Heart left ventricle (tissue), 16 donors: ENCODE results near the gene SIX2. TPM values are rescaled to one million over a fixed set of nuclear protein-coding genes. Genes with fewer than 3 reads are reported as not detected.

Experiments used
- ATAC-seq, 4 donors: fragments of 200-7000 bp; cut with Tn5 transposase; one replicate each; pipeline ENCODE4 v1.9.1; 2020 to 2022; ENCODE audit warnings: moderate library complexity in 4 of 4, mild to moderate bottlenecking in 3 of 4, moderate number of reproducible peaks in 1 of 4
- DNase-seq, 5 donors: peaks; one replicate each; pipeline ENCODE4 v3.0.0-alpha.2; 2020
- H3K27ac ChIP-seq, 12 donors: fragments of 200-600 bp; sonication (generic) in 4 of 12; one replicate each; pipeline versions ENCODE4 v1.5.0 to v1.8.0; 2016 to 2022; ENCODE audit warnings: mild to moderate bottlenecking in 2 of 12
- H3K27me3 ChIP-seq, 9 donors: fragments of 200-600 bp; sonication (generic) in 2 of 9; one replicate each; pipeline versions ENCODE4 v1.5.1 to v1.8.0; 2016 to 2022; ENCODE audit warnings: mild to moderate bottlenecking in 3 of 9
- H3K36me3 ChIP-seq, 9 donors: fragments of 200-600 bp; sonication (generic) in 2 of 9; one replicate each; pipeline versions ENCODE4 v1.5.0 to v1.8.0; 2018 to 2022; ENCODE audit warnings: mild to moderate bottlenecking in 2 of 9
- H3K4me1 ChIP-seq, 12 donors: fragments of 200-600 bp; sonication (generic) in 4 of 12; one replicate each; pipeline versions ENCODE4 v1.5.0 to v1.8.0; 2016 to 2022; ENCODE audit warnings: mild to moderate bottlenecking in 3 of 12
- H3K4me3 ChIP-seq, 12 donors: fragments of 200-600 bp; sonication (generic) in 4 of 12; one replicate each; pipeline versions ENCODE4 v1.5.0 to v1.8.0; 2017 to 2022; ENCODE audit warnings: mild to moderate bottlenecking in 9 of 12, moderate library complexity in 4 of 12
- H3K9me3 ChIP-seq, 12 donors: fragments of 200-600 bp; sonication (generic) in 4 of 12; one replicate each; pipeline versions ENCODE4 v1.5.0 to v1.8.0; 2016 to 2022; ENCODE audit warnings: mild to moderate bottlenecking in 1 of 12
- POLR2A ChIP-seq, 2 donors: fragments of 450-650 bp; IDR thresholded peaks; one replicate each; pipeline ENCODE4 v1.6.1; 2017; ENCODE audit warnings: antibody characterized with exemption in 2 of 2, mild to moderate bottlenecking in 2 of 2, moderate library complexity in 2 of 2
- WGBS, 4 donors: extraction: QIAGEN DNeasy Blood & Tissue Kit in 2 of 4; methylation state at CpG; one replicate each; pipeline versions ENCODE4 v1.1.5 to v1.1.7; 2013 to 2018; 5-methylcytosine and 5-hydroxymethylcytosine counted together
- intact Hi-C, 10 donors: fragments of 100-400 bp; cut with DNase I; formaldehyde crosslinking; loops; one replicate each; pipeline versions ENCODE4 v1.11.1 to v1.14.2; 2022
- polyA plus RNA-seq, 2 donors: library from polyadenylated mRNA; stranded (reverse); fragments of 200-250 nt; gene quantifications; one replicate each; pipeline ENCODE4 v1.2.3, GENCODE V29; 2013
- total RNA-seq, 9 donors: library from RNA; depleted of rRNA in 2 of 9; stranded (reverse); fragments of >200 nt in 2 of 9; fragmentation: NEBNext Ultra II Directional in 3 of 9; extraction: Animal tissue kit (Norgen Biotek cat#: 25700) in 3 of 9; gene quantifications; one replicate each; pipeline versions ENCODE4 v1.1.0 to v1.2.4, GENCODE V29; 2016 to 2023
- TF ChIP-seq, protein P1 (sequence below), 12 donors: fragments of 200-600 bp; sonication (generic) in 4 of 12; IDR thresholded peaks; one replicate each; pipeline versions ENCODE4 v1.5.0 to v1.8.0; 2018 to 2022; ENCODE audit warnings: antibody characterized with exemption in 12 of 12, mild to moderate bottlenecking in 5 of 12
- donor health status: ischemic (EF 13 %, LVEDD 7.1; RV severe dilation, severe dysfunction).
- donor health status: healthy with polysubstance abuse.
- donor health status: DM: no; HTN: yes; CAD: no.
- donor health status: DM: no; HTN: no; CAD: no.
- donor health status: ischemic (EF 25% LVEDD 6.9; RV normal size, moderate dysfunction).
- donor health status: ischemic (EF 25% LVEDD 5.7; RV mildly dilated, moderate dysfunction).
- donor health status: healthy.
- donor health status: DM: yes; HTN: yes; CAD: no.
- donor health status: ischemic (EF 35%, LVEDD 5.7; RV mildly dilated, moderate dysfunction).
- donor health status: nonischemic (EF 11% LVEDD 7.7; RV severe dilation, severe dysfunction).
- donor health status: DM: yes; HTN: yes; CAD: no.
- donor health status: PGD.
- donor health status: ischemic (EF 29% LVEDD 5.4; RV normal size, mild dysfunction).
- donor health status: nonischemic (EF 23%, LVEDD 6.1; RV moderate dilation, normal function).

The SIX2 gene
- total and polyA plus RNA-seq, 11 donors: 0.32 to 2.0 (median 0.99) TPM

DNA sequence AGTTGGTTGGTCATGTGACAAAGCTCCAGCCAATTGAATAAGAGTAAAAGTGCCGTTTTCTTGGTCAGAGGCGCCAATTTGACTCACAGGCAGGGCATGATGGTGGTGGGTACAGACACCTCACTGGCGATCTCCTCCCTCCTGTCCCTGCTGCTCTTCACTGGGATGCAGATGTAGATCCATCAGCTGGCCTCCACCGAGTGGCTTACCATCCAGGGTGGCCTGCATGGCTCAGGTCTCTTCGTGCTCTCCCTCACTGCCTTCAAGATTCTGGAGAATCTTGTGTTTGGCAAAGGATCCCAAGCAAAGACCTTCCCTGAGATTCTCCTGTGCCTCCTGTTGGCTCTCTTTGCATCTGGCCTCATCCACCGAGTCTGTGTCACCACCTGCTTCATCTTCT is 12.9 kb downstream of the SIX2 start:
- H3K4me1 ChIP-seq: peaks cover 0 to 14% (median 6%) of the 10 kb centered on the region in 12 donors
- intact Hi-C loops: no loop called here
- no peak for ATAC-seq
- H3K36me3 ChIP-seq: no peaks in the 10 kb centered on the region
- H3K27me3 ChIP-seq: peaks cover 22 to 97% (median 43%) of the 10 kb centered on the region in 9 donors
- no peak for DNase-seq
- peaks cover 0 to 10% (median 0%) of the 10 kb centered on the region in 12 donors for H3K9me3 ChIP-seq
- WGBS, 4 donors: 77 to 84% (median 80%) methylated on average over 6 of the region's 6 CpGs
- no peak overlapping the region for H3K27ac ChIP-seq
- no peak overlapping the region for H3K4me3 ChIP-seq
- TF ChIP-seq, protein P1, sequence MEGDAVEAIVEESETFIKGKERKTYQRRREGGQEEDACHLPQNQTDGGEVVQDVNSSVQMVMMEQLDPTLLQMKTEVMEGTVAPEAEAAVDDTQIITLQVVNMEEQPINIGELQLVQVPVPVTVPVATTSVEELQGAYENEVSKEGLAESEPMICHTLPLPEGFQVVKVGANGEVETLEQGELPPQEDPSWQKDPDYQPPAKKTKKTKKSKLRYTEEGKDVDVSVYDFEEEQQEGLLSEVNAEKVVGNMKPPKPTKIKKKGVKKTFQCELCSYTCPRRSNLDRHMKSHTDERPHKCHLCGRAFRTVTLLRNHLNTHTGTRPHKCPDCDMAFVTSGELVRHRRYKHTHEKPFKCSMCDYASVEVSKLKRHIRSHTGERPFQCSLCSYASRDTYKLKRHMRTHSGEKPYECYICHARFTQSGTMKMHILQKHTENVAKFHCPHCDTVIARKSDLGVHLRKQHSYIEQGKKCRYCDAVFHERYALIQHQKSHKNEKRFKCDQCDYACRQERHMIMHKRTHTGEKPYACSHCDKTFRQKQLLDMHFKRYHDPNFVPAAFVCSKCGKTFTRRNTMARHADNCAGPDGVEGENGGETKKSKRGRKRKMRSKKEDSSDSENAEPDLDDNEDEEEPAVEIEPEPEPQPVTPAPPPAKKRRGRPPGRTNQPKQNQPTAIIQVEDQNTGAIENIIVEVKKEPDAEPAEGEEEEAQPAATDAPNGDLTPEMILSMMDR (IDR thresholded peaks at IDR 0.05): no peak
- TF ChIP-seq POLR2A (IDR thresholded peaks at IDR 0.05): no peak

DNA sequence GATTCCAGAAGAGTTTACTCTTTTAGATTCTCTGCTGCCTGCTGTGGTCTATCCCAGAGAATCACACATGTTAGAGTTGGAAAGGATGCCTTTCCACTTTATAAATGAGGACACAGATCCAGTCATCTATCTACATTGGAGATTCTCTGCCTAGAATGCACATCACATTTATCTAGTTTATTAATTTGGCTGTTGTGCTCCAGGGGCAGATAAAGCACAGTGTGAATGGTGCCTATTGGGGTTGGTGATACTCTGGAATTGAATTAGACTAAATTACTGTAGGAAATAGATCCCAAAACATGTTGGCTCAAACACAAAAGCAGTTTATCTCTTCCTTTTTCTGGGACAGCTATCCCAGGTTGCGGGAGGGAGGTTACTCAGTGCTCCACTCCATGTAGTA is 14.9 kb downstream of the SIX2 start:
- ATAC-seq (no peak), DNase-seq (no peak)
- no peaks in the 10 kb centered on the region for H3K36me3 ChIP-seq
- no peak overlapping the region for H3K4me3 ChIP-seq
- 79 to 95% (median 88%) methylated on average over 1 of the region's 1 CpG for WGBS, 4 donors
- TF ChIP-seq, protein P1 (IDR thresholded peaks at IDR 0.05): no peak
- no peak for TF ChIP-seq POLR2A (IDR thresholded peaks at IDR 0.05)
- no peaks in the 10 kb centered on the region for H3K4me1 ChIP-seq
- peaks cover 9 to 77% (median 23%) of the 10 kb centered on the region in 9 donors for H3K27me3 ChIP-seq
- intact Hi-C loops: loop anchor here in 1 of 10 donors (5.0 kb wide), 1 partner anchor 493 kb away; no protein-coding TSS in a partner anchor
- no peak overlapping the region for H3K27ac ChIP-seq
- H3K9me3 ChIP-seq: peaks cover 0 to 12% (median 0%) of the 10 kb centered on the region in 12 donors

DNA sequence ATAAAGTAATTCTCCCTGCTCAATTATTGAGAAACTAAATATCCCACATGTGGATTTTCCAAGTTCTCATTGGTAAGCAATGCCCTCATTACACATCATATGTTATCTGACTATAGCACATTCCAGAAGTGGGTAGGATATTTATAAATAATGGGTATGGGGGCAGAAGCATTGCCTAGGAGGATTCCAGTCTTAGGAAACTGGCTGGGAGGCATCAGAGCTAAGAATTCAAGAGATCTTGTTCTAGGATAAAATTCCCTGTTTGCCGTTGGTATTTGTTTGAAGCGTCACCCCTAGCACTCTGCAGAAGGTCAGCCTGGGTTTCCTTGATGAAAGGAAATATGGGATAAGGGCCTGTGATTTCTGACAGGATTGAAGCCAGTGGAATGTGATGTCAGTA is 20.1 kb downstream of the SIX2 start:
- ATAC-seq: no peak
- 33 to 64% (median 50%) methylated on average over 2 of the region's 2 CpGs for WGBS, 4 donors
- H3K27me3 ChIP-seq: peaks cover 0 to 31% (median 6%) of the 10 kb centered on the region in 9 donors
- no peak for DNase-seq
- TF ChIP-seq POLR2A (IDR thresholded peaks at IDR 0.05): no peak
- TF ChIP-seq, protein P1 (IDR thresholded peaks at IDR 0.05): no peak
- peaks cover 0 to 26% (median 4%) of the 10 kb centered on the region in 12 donors for H3K9me3 ChIP-seq
- H3K4me1 ChIP-seq: no peaks in the 10 kb centered on the region
- H3K36me3 ChIP-seq: no peaks in the 10 kb centered on the region
- H3K27ac ChIP-seq: no peak overlapping the region
- no peak overlapping the region for H3K4me3 ChIP-seq
- intact Hi-C loops: no loop called here

DNA sequence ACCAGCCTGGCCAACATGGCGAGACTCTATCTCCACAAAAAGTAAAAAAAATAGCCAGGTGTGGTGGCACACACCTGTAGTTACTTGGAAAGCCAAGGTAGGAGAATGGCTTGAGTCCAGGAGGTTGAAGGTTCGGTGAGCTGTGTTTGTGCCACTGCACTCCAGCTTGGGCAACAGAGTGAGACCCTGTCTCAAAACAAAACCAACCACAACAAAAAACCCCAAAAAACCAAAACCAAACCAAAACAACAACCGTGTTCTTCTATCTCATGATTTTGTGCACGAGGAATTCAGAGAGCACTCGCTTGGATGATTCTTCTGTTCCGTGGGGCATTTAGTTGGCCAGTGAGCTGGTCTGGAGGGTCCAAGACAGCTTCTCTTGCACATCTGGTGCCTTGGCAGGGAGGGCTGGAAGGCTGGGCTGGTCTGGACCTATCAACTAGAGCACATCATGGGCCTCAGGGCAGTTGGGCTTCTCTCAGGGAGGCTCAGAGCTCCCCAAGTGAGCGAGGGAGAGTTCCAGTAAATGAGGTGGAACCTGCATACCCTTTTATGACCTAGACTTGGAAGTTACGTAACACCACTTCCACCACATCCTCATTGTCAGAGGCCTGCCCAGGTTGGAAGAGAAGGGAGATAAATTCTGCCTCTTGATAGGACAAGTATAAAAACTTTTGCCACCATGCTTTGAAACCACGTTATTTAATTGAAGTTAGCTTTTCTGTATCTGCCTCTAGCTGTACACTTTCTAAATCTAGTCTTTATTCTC is 25.2 kb downstream of the SIX2 start:
- ATAC-seq (no peak), DNase-seq (no peak)
- Histone ChIP-seq H3K4me3 (no peak overlapping the region), H3K27me3 (peaks cover 0 to 42% (median 10%) of the 10 kb centered on the region in 9 donors), H3K36me3 (no peaks in the 10 kb centered on the region), H3K9me3 (peaks cover 0 to 17% (median 4%) of the 10 kb centered on the region in 12 donors), H3K27ac (no peak overlapping the region), H3K4me1 (peaks cover 0 to 5% (median 0%) of the 10 kb centered on the region in 12 donors)
- intact Hi-C loops: loop anchor here in 1 of 10 donors (2.0 kb wide), 1 partner anchor 511 kb away; no protein-coding TSS in a partner anchor
- TF ChIP-seq, protein P1 (IDR thresholded peaks at IDR 0.05): no peak
- TF ChIP-seq POLR2A (IDR thresholded peaks at IDR 0.05): no peak
- WGBS, 4 donors: 75 to 87% (median 84%) methylated on average over 9 of the region's 9 CpGs
